H9 (cell line): ENCODE results near the gene TPCN2. TPM values are rescaled to one million over a fixed set of nuclear protein-coding genes. Genes with fewer than 3 reads are reported as not detected.

ENCODE experiments used
- DNase-seq: peaks from one replicate; pipeline ENCODE4 v3.0.0-alpha.2; 2017
- H2AFZ ChIP-seq: one replicate; pipeline ENCODE4 v1.6.1; 2013; ENCODE audit warnings: mild to moderate bottlenecking, low read length, control low read depth, moderate library complexity
- H2AK5ac ChIP-seq: 2 replicates; pipeline ENCODE4 v1.6.1; 2013; ENCODE audit warnings: low read length, control low read depth, mixed read lengths; ENCODE audit not compliant: insufficient read length
- H2BK120ac ChIP-seq: one replicate; pipeline ENCODE4 v1.6.1; 2013; ENCODE audit warnings: low read depth, mild to moderate bottlenecking, low read length, control low read depth, inconsistent platforms; ENCODE audit not compliant: poor library complexity, severe bottlenecking
- H2BK12ac ChIP-seq: 2 replicates; pipeline ENCODE4 v1.6.1; 2013; ENCODE audit warnings: low read length, control low read depth, mixed read lengths, low read depth; ENCODE audit not compliant: insufficient read length
- H2BK15ac ChIP-seq: 2 replicates; pipeline ENCODE4 v1.6.1; 2013; ENCODE audit warnings: low read depth, low read length, control low read depth
- H2BK20ac ChIP-seq: one replicate; pipeline ENCODE4 v1.6.1; 2013; ENCODE audit warnings: low read depth, mild to moderate bottlenecking, low read length, control low read depth, inconsistent platforms; ENCODE audit not compliant: poor library complexity, severe bottlenecking
- H2BK5ac ChIP-seq: 2 replicates; pipeline ENCODE4 v1.6.1; 2013; ENCODE audit warnings: low read length, control low read depth, mixed read lengths; ENCODE audit not compliant: insufficient read length
- H3K14ac ChIP-seq: 2 replicates; pipeline ENCODE4 v1.6.1; 2013; ENCODE audit warnings: low read length, control low read depth; ENCODE audit not compliant: insufficient read depth
- H3K18ac ChIP-seq: 2 replicates; pipeline ENCODE4 v1.6.1; 2013; ENCODE audit warnings: low read depth, mild to moderate bottlenecking, mixed read lengths, low read length, control low read depth; ENCODE audit not compliant: insufficient read length
- H3K23ac ChIP-seq: 2 replicates; pipeline ENCODE4 v1.6.1; 2013; ENCODE audit warnings: low read length, control low read depth, mixed read lengths, low read depth; ENCODE audit not compliant: insufficient read length
- H3K23me2 ChIP-seq: 2 replicates; pipeline ENCODE4 v1.6.1; 2013; ENCODE audit warnings: low read depth, mild to moderate bottlenecking, mixed read lengths, low read length, control low read depth; ENCODE audit not compliant: insufficient read length, poor library complexity, severe bottlenecking
- H3K27ac ChIP-seq: 2 replicates; pipeline ENCODE4 v1.5.1; 2013; ENCODE audit warnings: low read length, control low read depth, mixed read lengths, low read depth; ENCODE audit not compliant: insufficient read length
- H3K27me3 ChIP-seq: 2 replicates; pipeline ENCODE4 v1.6.1; 2013; ENCODE audit warnings: low read length, control low read depth, inconsistent platforms; ENCODE audit not compliant: insufficient read depth
- H3K4ac ChIP-seq: 2 replicates; pipeline ENCODE4 v1.6.1; 2013; ENCODE audit warnings: low read depth, mild to moderate bottlenecking, control low read depth, inconsistent platforms, low read length, moderate library complexity
- H3K4me1 ChIP-seq: 2 replicates; pipeline ENCODE4 v1.6.1; 2013; ENCODE audit warnings: low read length, control low read depth, inconsistent platforms; ENCODE audit not compliant: insufficient read depth
- H3K4me2 ChIP-seq: 2 replicates; pipeline ENCODE4 v1.6.1; 2013; ENCODE audit warnings: low read length, control low read depth, mixed read lengths; ENCODE audit not compliant: insufficient read length, insufficient read depth
- H3K56ac ChIP-seq: 2 replicates; pipeline ENCODE4 v1.6.1; 2013; ENCODE audit warnings: low read depth, mild to moderate bottlenecking, mixed read lengths, low read length, control low read depth; ENCODE audit not compliant: insufficient read length
- H3K79me1 ChIP-seq: 2 replicates; pipeline ENCODE4 v1.6.1; 2013; ENCODE audit warnings: low read depth, mild to moderate bottlenecking, moderate library complexity, low read length, control low read depth, inconsistent platforms; ENCODE audit not compliant: insufficient read depth, poor library complexity, severe bottlenecking
- H3K79me2 ChIP-seq: 2 replicates; pipeline ENCODE4 v1.6.1; 2013; ENCODE audit warnings: low read length, control low read depth, inconsistent platforms; ENCODE audit not compliant: insufficient read depth
- H3K9ac ChIP-seq: 2 replicates; pipeline ENCODE4 v1.6.1; 2013; ENCODE audit warnings: low read length, control low read depth, mixed read lengths; ENCODE audit not compliant: insufficient read length; ENCODE audit errors: extremely low read depth
- H3K9me3 ChIP-seq: one replicate; pipeline ENCODE4 v1.6.1; 2013; ENCODE audit warnings: low read depth, low read length, inconsistent platforms; ENCODE audit not compliant: control insufficient read depth
- H3T11ph ChIP-seq: one replicate; pipeline ENCODE4 v1.6.1; 2013; ENCODE audit warnings: mild to moderate bottlenecking, low read length, control low read depth, inconsistent platforms
- H4K20me1 ChIP-seq: one replicate; pipeline ENCODE4 v1.6.1; 2013; ENCODE audit not compliant: control insufficient read depth, insufficient read length, insufficient read depth
- H4K5ac ChIP-seq: 2 replicates; pipeline ENCODE4 v1.6.1; 2013; ENCODE audit warnings: low read depth, mild to moderate bottlenecking, mixed read lengths, low read length, control low read depth; ENCODE audit not compliant: insufficient read length
- H4K8ac ChIP-seq: replicated peaks from 2 replicates; pipeline ENCODE4 v1.6.1; 2013; ENCODE audit warnings: low read length, control low read depth, mixed read lengths, low read depth; ENCODE audit not compliant: insufficient read length
- H4K91ac ChIP-seq: 2 replicates; pipeline ENCODE4 v1.6.1; 2013; ENCODE audit warnings: low read depth, mild to moderate bottlenecking, moderate library complexity, mixed read lengths, low read length, control low read depth; ENCODE audit not compliant: insufficient read length
- H3K27ac Mint-ChIP-seq, 3 experiments: 2 replicates in 2 of 3; 3 replicates in 1 of 3; pipeline ENCODE4 v1.8.0; 2020 to 2021; ENCODE audit warnings: mixed read lengths in 3 of 3, mild to moderate bottlenecking in 1 of 3, moderate library complexity in 1 of 3
- H3K27me3 Mint-ChIP-seq: 2 replicates; pipeline ENCODE4 v1.8.0; 2021; ENCODE audit warnings: low read depth, mild to moderate bottlenecking, moderate library complexity, mixed read lengths
- H3K36me3 Mint-ChIP-seq, 3 experiments: 2 replicates in 2 of 3; 3 replicates in 1 of 3; pipeline ENCODE4 v1.8.0; 2020 to 2021; ENCODE audit warnings: low read depth in 3 of 3, mixed read lengths in 3 of 3; ENCODE audit not compliant: insufficient read depth in 1 of 3
- H3K4me1 Mint-ChIP-seq, 2 experiments: 2 replicates each; pipeline ENCODE4 v1.8.0; 2020; ENCODE audit warnings: mixed read lengths in 2 of 2
- H3K4me3 Mint-ChIP-seq, 2 experiments: 2 replicates in 1 of 2; 3 replicates in 1 of 2; pipeline ENCODE4 v1.8.0; 2020 to 2021; ENCODE audit warnings: mild to moderate bottlenecking in 2 of 2, mixed read lengths in 2 of 2, moderate library complexity in 1 of 2
- H3K9me3 Mint-ChIP-seq, 2 experiments: 2 replicates in 1 of 2; 3 replicates in 1 of 2; pipeline ENCODE4 v1.8.0; 2020; ENCODE audit warnings: mild to moderate bottlenecking in 2 of 2, mixed read lengths in 2 of 2, moderate library complexity in 1 of 2
- CTCF ChIP-seq: fragments of 200-600 bp; sonication (generic); conservative IDR thresholded peaks from 3 replicates; pipeline ENCODE4 v1.8.0; 2021; ENCODE audit warnings: antibody characterized with exemption, mild to moderate bottlenecking
- WGBS: extraction: QIAGEN DNeasy Blood & Tissue Kit; methylation state at CpG from one replicate; pipeline ENCODE4 v1.1.7; 2013; ENCODE audit warnings: missing lambda C conversion rate, low lambda C conversion rate, mixed read lengths; ENCODE audit not compliant: insufficient read length; ENCODE audit errors: extremely low coverage; 5-methylcytosine and 5-hydroxymethylcytosine counted together
- total RNA-seq: library from RNA; stranded (reverse); gene quantifications from 2 replicates; pipeline ENCODE4 v1.2.1, GENCODE V29; 2021

Gene TPCN2
- total RNA-seq, 1 experiment from 2014 or later: 16.8 TPM

DNA sequence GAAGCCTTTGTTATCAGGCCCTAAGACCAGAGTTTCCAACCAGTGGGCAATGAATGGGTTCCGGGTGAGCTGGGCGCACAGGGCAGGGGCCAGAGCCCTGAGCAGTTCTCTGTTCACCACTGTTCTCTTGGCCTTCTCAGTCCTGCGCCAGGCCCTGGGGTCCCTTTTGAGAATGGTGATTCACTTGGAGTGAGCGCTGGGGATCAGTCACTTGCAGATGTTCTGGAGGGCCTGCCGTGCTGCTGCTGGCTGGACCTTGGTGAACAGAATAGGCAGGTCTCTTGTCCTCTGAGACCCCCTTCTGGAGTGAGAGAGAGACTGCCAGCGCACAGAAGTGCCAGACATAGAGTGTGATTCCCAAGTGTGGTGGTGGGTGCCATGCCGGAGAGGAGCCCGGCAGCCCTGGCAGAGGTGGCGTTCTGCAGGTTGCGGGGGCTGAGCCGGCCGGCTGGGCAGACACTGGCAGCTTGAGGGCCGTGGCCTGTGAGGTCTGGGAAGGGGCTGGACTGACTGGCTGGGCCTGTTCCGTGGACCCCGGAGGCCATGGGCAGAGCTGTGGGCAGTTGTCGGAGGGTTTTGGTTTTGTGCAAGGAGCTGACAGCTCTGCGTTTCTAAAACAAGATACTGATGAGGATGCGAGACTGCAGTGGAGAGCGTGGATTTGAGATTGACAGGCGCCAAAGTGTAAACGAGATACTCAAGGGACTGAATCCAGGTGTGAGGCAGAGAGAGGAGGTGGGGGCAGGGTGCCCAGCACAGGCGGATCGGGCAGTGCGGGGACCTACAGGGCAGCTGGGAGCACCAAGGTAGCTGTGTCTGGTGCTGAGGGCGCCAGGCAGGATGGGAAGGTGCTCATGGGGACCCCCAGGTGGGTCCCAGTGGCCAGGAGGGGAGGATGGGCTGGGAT is 12.3 kb downstream of the TPCN2 start:
- TF ChIP-seq CTCF: no peak
- no peaks in the 10 kb centered on the region; the same call in 1 of the 2 replicates for H3K79me2 ChIP-seq
- H3K4me1 Mint-ChIP-seq: 0 out of 4 replicates have a peak, but pooled peaks cover 0 to 2% of the 10 kb centered on the region in 2 experiments
- no peaks in the 10 kb centered on the region for H3K27me3 ChIP-seq
- H3K14ac ChIP-seq: no peak overlapping the region; the same call in 1 of the 2 replicates
- H3K56ac ChIP-seq: no peak overlapping the region
- H3K4ac ChIP-seq: no peak overlapping the region
- no peak overlapping the region for H2BK120ac ChIP-seq
- H3K27me3 Mint-ChIP-seq: no peaks in the 10 kb centered on the region
- DNase-seq: no peak
- H3T11ph ChIP-seq: no peak overlapping the region
- no peak overlapping the region for H4K8ac ChIP-seq
- H2BK20ac ChIP-seq: no peak overlapping the region
- H2AFZ ChIP-seq: no peak overlapping the region
- no peak overlapping the region for H4K91ac ChIP-seq
- no peak overlapping the region; a peak in 1 of 5 replicates for H3K4me3 Mint-ChIP-seq
- peaks cover 4% of the 10 kb centered on the region for H4K20me1 ChIP-seq
- no peak overlapping the region for H2AK5ac ChIP-seq
- H3K27ac Mint-ChIP-seq: peak overlapping the region in 1 of 3 experiments; percentile 81; a peak in 4 of 7 replicates
- H3K18ac ChIP-seq: no peak overlapping the region
- peaks cover 3 to 25% (median 9%) of the 10 kb centered on the region in 3 experiments; a peak in 6 of 7 replicates for H3K36me3 Mint-ChIP-seq
- no peaks in the 10 kb centered on the region for H3K23me2 ChIP-seq
- H3K4me1 ChIP-seq: no peaks in the 10 kb centered on the region
- H4K5ac ChIP-seq: no peak overlapping the region
- no CpG with 5 or more reads among the region's 25 CpGs for WGBS
- no peaks in the 10 kb centered on the region for H3K9me3 ChIP-seq
- no peak overlapping the region for H2BK5ac ChIP-seq
- no peaks in the 10 kb centered on the region for H3K79me1 ChIP-seq
- H3K23ac ChIP-seq: no peak overlapping the region
- H3K9me3 Mint-ChIP-seq: no peaks in the 10 kb centered on the region
- H2BK15ac ChIP-seq: no peak overlapping the region
- H3K27ac ChIP-seq: no peak overlapping the region
- no peak overlapping the region for H2BK12ac ChIP-seq
- H3K4me2 ChIP-seq: no peak overlapping the region
- H3K9ac ChIP-seq: no peak overlapping the region
